Renal cortical epithelial cell (primary cell): ENCODE measurements around the gene PDSS1. TPM values are rescaled to one million over a fixed set of nuclear protein-coding genes. Genes with fewer than 3 reads are reported as not detected.

Experiments
- total RNA-seq: library from RNA; depleted of rRNA; stranded (reverse); fragments of >200 nt; gene quantifications from 2 replicates; pipeline ENCODE4 v1.2.3, GENCODE V29; 2014

Gene PDSS1
- total RNA-seq, 1 donor from 2014 or later: 6.9 TPM

Other genes with a start within 250 kb of the PDSS1 start
- 38.1 and 53.3 TPM in 2 replicates for gene ABI1, start 163.3 kb downstream of the PDSS1 start, total RNA-seq